ENCODE results near the gene STXBP5.

DNA sequence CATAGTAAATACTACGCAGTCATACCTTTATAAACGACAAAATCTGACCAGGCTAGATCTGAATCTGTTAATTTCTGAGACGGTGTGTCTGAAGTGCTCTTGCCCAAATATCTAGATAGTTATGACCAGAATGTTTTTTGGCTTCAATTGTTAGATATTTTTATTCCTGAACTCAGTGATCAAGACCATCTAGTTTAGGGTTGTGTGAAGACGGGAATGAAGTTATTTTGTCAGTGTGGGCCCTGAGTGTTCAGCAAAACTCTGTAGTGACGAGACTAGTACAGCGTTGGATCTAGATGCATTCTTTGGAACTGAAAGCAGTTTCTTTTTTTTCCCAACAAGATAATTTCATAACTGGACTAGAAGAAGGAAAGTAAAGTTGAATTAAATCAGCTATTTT is 3.1 kb downstream of the STXBP5 start:
- no peak for TF ChIP-seq POLR2A (IDR thresholded peaks at IDR 0.05)
- TF ChIP-seq, protein P1, sequence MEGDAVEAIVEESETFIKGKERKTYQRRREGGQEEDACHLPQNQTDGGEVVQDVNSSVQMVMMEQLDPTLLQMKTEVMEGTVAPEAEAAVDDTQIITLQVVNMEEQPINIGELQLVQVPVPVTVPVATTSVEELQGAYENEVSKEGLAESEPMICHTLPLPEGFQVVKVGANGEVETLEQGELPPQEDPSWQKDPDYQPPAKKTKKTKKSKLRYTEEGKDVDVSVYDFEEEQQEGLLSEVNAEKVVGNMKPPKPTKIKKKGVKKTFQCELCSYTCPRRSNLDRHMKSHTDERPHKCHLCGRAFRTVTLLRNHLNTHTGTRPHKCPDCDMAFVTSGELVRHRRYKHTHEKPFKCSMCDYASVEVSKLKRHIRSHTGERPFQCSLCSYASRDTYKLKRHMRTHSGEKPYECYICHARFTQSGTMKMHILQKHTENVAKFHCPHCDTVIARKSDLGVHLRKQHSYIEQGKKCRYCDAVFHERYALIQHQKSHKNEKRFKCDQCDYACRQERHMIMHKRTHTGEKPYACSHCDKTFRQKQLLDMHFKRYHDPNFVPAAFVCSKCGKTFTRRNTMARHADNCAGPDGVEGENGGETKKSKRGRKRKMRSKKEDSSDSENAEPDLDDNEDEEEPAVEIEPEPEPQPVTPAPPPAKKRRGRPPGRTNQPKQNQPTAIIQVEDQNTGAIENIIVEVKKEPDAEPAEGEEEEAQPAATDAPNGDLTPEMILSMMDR (IDR thresholded peaks at IDR 0.05): no peak

All from lower leg skin (tissue), 3 donors.